Brain pericyte (primary cell): Measurements from ENCODE around the gene USP20.

Source experiments
- DNase-seq: peaks from one replicate; pipeline ENCODE4 v3.0.0-alpha.2; 2012; ENCODE audit warnings: low read depth, low spot score

The USP20 gene

DNA sequence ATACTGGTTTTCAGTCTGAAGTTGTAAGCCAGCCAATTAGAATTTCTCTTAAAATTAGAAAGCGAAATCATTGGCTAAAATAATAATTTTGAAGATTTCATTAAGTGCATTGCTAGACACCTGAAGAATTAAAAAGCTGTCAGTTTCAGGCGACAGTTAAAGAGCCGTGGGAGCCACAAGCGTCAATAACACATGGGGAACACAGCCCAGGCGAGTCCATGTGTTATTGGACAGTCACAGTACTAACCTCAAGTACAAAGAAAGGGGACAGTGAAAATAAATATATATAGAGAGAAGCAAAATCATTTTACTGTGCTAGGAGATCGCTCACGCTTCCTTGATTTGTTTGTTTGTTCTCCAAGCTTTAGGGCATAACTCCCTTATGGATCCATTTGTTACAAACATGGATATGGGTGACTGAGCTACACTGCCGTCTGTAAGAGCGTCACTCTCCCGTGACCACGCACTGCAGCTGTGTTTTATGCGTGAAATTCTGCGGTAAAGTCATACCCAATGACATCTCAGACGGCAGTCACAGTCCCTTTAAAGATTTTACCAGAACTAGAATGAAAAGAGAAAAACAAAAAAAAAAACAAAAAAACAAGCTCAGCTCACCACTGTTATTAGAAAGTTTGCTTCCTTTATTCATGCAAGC, 83.2 kb downstream of the USP20 start:
- no peak for DNase-seq

DNA sequence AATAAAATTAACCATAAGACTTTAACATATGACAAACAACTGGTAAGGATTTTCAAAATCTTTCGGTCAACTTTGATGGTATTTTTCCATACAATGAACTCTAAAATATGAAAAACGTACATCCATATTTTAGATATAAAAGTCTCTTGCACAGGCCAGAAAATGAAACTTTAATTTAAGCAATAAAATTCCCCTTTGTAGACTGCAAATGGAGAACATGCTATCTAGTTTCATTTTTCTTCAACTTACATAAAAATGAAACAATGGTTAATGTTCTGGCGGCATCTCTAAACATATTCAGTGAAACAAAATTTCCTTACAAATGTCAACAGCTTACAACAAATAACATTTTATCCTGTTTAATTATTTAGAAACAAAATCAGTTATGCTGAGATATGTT, 84.0 kb downstream of the USP20 start:
- no peak for DNase-seq

DNA sequence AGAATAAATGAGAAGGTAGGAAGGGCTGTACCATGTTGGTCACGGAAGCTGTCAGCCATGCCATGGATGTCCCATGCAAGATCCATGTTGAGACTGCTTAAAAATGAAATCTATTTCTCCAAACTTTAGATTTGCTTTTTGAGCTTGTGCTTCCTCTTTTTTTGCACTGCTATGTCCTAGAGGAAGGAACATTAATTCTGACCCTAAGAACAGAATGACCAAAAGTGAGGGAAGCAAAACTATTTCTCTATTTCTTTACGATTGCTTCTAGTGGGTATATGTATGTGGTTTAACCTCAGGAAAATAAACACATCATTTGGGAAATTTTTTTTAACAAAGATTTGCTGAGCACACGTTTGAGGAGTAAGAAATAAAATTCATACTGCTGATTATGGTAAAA, 84.6 kb downstream of the USP20 start:
- no peak for DNase-seq

DNA sequence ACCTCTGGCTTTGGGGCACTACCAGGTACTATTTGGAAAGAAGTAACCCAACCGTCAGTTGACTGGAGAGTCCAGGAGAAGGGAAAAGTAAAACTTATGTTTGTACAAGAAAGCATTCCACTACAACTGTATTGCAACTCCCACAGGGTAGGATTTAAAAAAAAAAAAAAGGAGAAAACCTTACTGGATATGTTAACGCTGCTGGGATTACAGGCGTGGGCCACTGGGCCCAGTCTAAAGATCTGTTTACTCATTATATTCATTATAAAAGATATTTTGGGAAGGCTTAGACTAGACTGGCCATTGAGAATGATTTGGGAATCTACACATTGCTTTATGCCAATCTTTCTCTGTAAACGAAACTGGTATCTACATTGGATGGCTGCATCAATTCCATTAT, 86.6 kb downstream of the USP20 start:
- DNase-seq = no peak

DNA sequence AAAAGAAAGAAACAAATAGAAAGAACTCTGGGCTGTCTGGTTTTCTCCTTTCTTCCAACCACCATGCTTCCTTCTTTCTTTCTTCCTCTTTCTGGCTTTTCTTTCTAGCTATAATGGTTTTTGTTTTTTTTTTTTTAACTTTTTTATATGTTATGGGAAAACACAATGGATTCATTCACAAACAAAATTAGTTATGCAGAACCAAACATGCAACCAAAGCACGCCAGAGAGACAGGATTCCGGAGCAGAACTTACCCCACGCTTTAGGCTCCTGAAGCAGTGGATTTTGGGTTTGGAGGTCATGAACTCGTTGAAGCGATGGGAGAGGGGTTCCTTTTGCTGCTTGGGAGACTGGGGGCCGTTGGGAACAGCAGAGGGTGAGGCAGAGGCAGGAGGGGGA, 88.3 kb downstream of the USP20 start:
- no peak for DNase-seq

DNA sequence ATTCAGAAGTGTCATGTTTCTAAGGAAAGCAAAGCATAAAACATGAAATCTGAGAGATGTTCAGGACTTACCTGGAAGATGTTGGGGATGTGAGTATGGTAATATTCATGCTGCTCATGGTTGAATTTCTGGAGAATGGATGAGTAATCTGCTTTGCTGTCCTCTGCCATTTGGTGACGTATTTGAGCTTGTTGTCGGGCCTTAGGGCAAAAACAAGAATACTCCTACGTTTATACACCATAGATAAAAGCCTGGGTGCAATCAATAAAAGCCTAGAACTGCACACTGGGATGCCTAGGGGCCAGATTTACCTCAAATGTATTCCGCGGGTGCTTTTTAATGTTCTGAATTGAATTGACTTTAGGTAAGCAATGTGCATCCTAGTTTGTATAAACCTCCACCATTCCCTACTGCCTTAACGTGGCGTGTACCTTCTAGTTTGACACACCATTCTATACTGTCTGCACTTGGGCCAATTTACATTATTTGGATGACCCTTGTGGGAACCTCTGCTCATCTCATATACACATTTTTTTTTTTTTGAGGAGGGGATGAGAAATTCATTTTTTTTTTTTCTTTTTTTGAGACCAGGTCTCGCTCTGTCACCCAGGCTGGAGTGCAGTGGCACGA, 94.4 kb downstream of the USP20 start:
- DNase-seq = no peak

DNA sequence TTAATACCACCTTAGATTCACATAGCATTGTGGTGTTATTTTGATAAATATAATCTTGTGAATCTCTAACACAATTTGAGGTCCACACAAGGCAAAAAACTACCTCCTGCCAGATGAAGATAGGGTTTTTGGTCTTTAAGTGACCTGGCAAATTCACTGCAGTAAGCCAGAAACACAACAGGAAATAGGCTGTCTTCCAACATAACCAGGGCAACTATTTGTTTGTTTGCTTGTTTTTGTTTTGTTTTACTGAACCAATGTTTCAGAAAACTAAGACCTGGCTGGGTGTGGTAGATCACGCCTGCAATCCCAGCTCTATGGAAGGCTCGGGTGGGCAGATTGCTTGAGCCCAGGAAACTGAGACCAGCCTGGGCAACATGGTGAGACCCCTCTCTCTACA, 95.5 kb downstream of the USP20 start:
- DNase-seq = no peak
